ENCODE measurements around the gene FER. TPM values are rescaled to one million over a fixed set of nuclear protein-coding genes. Genes with fewer than 3 reads are reported as not detected.

Gene FER
- total RNA-seq, 1 experiment from 2014 or later, result 18.0 TPM

DNA sequence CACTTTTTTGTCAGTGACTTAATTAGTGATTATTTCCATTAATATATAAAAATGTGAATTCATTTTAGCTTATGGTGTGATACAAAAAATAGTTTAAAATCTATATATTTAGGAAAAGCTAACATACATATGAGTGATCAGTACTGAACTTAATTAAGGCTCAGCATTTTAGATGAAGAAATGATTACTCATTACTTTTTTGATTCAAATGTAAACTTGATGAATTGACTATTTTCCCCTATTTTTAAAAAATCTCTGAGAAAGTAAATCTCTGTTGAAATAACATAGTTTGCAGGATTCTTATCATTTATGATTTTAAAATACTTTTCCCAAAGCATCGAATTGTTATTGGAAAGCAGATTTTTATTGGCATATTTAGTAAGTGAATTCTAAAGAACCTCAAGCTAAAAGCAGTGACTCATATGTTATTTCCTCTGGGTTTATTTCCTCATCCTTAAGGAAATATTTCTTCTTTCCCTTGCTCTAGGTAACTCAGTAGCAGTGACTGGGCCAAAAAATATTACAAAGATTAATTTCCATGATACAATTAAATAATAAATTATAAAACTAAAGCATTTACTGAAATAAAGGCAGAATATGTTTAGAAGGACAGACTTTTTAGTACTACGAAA lies 290.6 kb downstream of the FER start:
- no peak overlapping the region for H3K23ac ChIP-seq (ENCODE audit: insufficient read length, low read depth, low read length)
- H3K4me1 Mint-ChIP-seq, result no peaks in the 10 kb centered on the region
- no peaks in the 10 kb centered on the region for H3K27me3 Mint-ChIP-seq (ENCODE audit: low read depth)
- no peak overlapping the region for H2BK12ac ChIP-seq (ENCODE audit: insufficient read length, low read depth, low read length)
- no peak overlapping the region for H4K8ac ChIP-seq (replicated peaks; ENCODE audit: insufficient read length, low read depth, low read length)
- no peak overlapping the region for H3K4me3 Mint-ChIP-seq
- no peak overlapping the region for H3K14ac ChIP-seq (ENCODE audit: insufficient read depth, low read length)
- no peaks in the 10 kb centered on the region for H3K23me2 ChIP-seq (ENCODE audit: insufficient read length, low read depth, low read length, poor library complexity, severe bottlenecking)
- H3K56ac ChIP-seq (ENCODE audit: insufficient read length, low read depth, low read length), result no peak overlapping the region
- no peaks in the 10 kb centered on the region for H3K79me1 ChIP-seq (ENCODE audit: insufficient read depth, low read depth, low read length, poor library complexity, severe bottlenecking)
- H3K27ac Mint-ChIP-seq, result no peak overlapping the region
- no peaks in the 10 kb centered on the region for H3K9me3 Mint-ChIP-seq
- H3K4me1 ChIP-seq (ENCODE audit: insufficient read depth, low read length), result no peaks in the 10 kb centered on the region
- H3T11ph ChIP-seq (ENCODE audit: low read length), result no peak overlapping the region
- H3K9me3 ChIP-seq (ENCODE audit: control insufficient read depth, low read depth, low read length), result no peaks in the 10 kb centered on the region
- H2BK120ac ChIP-seq (ENCODE audit: low read depth, low read length, poor library complexity, severe bottlenecking), result no peak overlapping the region
- no peak overlapping the region for H2BK5ac ChIP-seq (ENCODE audit: insufficient read length, low read length)
- no peak overlapping the region for H3K18ac ChIP-seq (ENCODE audit: insufficient read length, low read depth, low read length)
- no peak overlapping the region for H4K91ac ChIP-seq (ENCODE audit: insufficient read length, low read depth, low read length)
- H4K5ac ChIP-seq (ENCODE audit: insufficient read length, low read depth, low read length), result no peak overlapping the region
- H2AFZ ChIP-seq (ENCODE audit: low read length), result no peak overlapping the region
- H2AK5ac ChIP-seq (ENCODE audit: insufficient read length, low read length), result no peak overlapping the region
- no peak overlapping the region for H3K4me2 ChIP-seq (ENCODE audit: insufficient read depth, insufficient read length, low read length)
- no peaks in the 10 kb centered on the region for H3K36me3 Mint-ChIP-seq (ENCODE audit: insufficient read depth in 1 of 3, low read depth in 3 of 3)
- no peaks in the 10 kb centered on the region for H3K79me2 ChIP-seq (ENCODE audit: insufficient read depth, low read length)
- no peak for DNase-seq
- H3K27me3 ChIP-seq (ENCODE audit: insufficient read depth, low read length), result no peaks in the 10 kb centered on the region
- H2BK15ac ChIP-seq (ENCODE audit: low read depth, low read length), result no peak overlapping the region
- H3K27ac ChIP-seq (ENCODE audit: insufficient read length, low read depth, low read length), result no peak overlapping the region
- 100% methylated on average over 1 of the region's 2 CpGs for WGBS (ENCODE audit: extremely low coverage, insufficient read length, low lambda C conversion rate)
- no peak overlapping the region for H3K4ac ChIP-seq (ENCODE audit: low read depth, low read length)
- no peaks in the 10 kb centered on the region for H4K20me1 ChIP-seq (ENCODE audit: control insufficient read depth, insufficient read depth, insufficient read length)
- no peak overlapping the region for H2BK20ac ChIP-seq (ENCODE audit: low read depth, low read length, poor library complexity, severe bottlenecking)
- H3K9ac ChIP-seq (ENCODE audit: extremely low read depth, insufficient read length, low read length), result no peak overlapping the region
- TF ChIP-seq, protein P1, sequence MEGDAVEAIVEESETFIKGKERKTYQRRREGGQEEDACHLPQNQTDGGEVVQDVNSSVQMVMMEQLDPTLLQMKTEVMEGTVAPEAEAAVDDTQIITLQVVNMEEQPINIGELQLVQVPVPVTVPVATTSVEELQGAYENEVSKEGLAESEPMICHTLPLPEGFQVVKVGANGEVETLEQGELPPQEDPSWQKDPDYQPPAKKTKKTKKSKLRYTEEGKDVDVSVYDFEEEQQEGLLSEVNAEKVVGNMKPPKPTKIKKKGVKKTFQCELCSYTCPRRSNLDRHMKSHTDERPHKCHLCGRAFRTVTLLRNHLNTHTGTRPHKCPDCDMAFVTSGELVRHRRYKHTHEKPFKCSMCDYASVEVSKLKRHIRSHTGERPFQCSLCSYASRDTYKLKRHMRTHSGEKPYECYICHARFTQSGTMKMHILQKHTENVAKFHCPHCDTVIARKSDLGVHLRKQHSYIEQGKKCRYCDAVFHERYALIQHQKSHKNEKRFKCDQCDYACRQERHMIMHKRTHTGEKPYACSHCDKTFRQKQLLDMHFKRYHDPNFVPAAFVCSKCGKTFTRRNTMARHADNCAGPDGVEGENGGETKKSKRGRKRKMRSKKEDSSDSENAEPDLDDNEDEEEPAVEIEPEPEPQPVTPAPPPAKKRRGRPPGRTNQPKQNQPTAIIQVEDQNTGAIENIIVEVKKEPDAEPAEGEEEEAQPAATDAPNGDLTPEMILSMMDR (conservative IDR thresholded peaks at IDR 0.05), result no peak
